ELR (cell line): ENCODE measurements around the gene MED20.
"Not testable (repeated sequence)": the region's sequence is repeated elsewhere in the genome, so short reads cannot be mapped to it uniquely, and the experiment has no call there.

ENCODE experiments used
- DNase-seq: peaks from one replicate; pipeline ENCODE4 v3.0.0-alpha.2; 2015; ENCODE audit warnings: low read depth

MED20 gene

GRCh38 chr6:41920921-41921711 lies at the start of gene MED20, which contains the start of gene BYSL:
MED20 (minus strand) TSS chr6:41921139; CDS start chr6:41921018, 121 bp downstream.
BYSL (plus strand) TSS chr6:41921499; CDS start chr6:41921563, 64 bp downstream.
- DNase-seq: peak; percentile 98

GRCh38 chr6:41970436-41970846 lies 49.5 kb upstream of the MED20 start:
- DNase-seq: peak; percentile 74

GRCh38 chr6:41967312-41968287 lies 46.7 kb upstream of the MED20 start:
- DNase-seq: peak; percentile 74

- DNase-seq: peak; percentile 91
Measured at GRCh38 chr6:41966961-41967311, 46.0 kb upstream of the MED20 start.

- DNase-seq: peak; percentile 41
Measured at GRCh38 chr6:41966214-41966920, 45.4 kb upstream of the MED20 start.

- DNase-seq: no peak
Measured at GRCh38 chr6:41965429-41966213, 44.7 kb upstream of the MED20 start.

- DNase-seq: no peak
Measured at GRCh38 chr6:41964201-41964887, 43.4 kb upstream of the MED20 start.

GRCh38 chr6:41963371-41963770 lies 42.4 kb upstream of the MED20 start:
- DNase-seq: no peak

- no peak for DNase-seq
Measured at GRCh38 chr6:41960028-41960427, 39.1 kb upstream of the MED20 start.

- peak; percentile 30 for DNase-seq
Measured at GRCh38 chr6:41958022-41958856, 37.3 kb upstream of the MED20 start.

GRCh38 chr6:41957117-41957516 lies 36.2 kb upstream of the MED20 start:
- no peak for DNase-seq

GRCh38 chr6:41955412-41955811 lies 34.5 kb upstream of the MED20 start:
- DNase-seq: no peak

GRCh38 chr6:41954668-41955067 lies 33.7 kb upstream of the MED20 start:
- DNase-seq: no peak

GRCh38 chr6:41947581-41948220 lies 26.8 kb upstream of the MED20 start:
- DNase-seq: no peak

GRCh38 chr6:41943456-41943855 lies 22.5 kb upstream of the MED20 start:
- no peak for DNase-seq

GRCh38 chr6:41942882-41943281 lies 21.9 kb upstream of the MED20 start:
- not testable (repeated sequence) for DNase-seq

- DNase-seq: peak; percentile 89
Measured at GRCh38 chr6:41942067-41942851, 21.3 kb upstream of the MED20 start.

GRCh38 chr6:41941280-41942066 lies 20.5 kb upstream of the MED20 start, which contains the start of gene CCND3:
CCND3 (minus strand) TSS chr6:41941808; CDS start chr6:41941649, 159 bp downstream.
- DNase-seq: peak; percentile 96
